Measurements from ENCODE around the gene GRSF1.

The GRSF1 gene

GRCh38 chr4:70839589-70840093 is at the start of gene GRSF1:
Gene GRSF1 (minus strand): TSS chr4:70839890. CDS start chr4:70839827, 63 bp downstream.
- Histone ChIP-seq H3K4me3 (ENCODE audit: low read depth, low read length) (peak within 1 kb of the TSS; percentile 68), H3K36me3 (peaks cover 14% of the 10 kb centered on the region), H3K9me3 (ENCODE audit: severe bottlenecking) (no peaks in the 10 kb centered on the region), H3K27me3 (ENCODE audit: insufficient read depth, low read depth, severe bottlenecking) (no peaks in the 10 kb centered on the region), H3K27ac (peak within 1 kb of the TSS; percentile 77)
- TF ChIP-seq CTCF (IDR thresholded peaks at IDR 0.05; ENCODE audit: low read depth, low read length), result no peak
- DNase-seq, result peak; percentile 97

- Histone ChIP-seq H3K36me3 (no peaks in the 10 kb centered on the region), H3K9me3 (ENCODE audit: severe bottlenecking) (no peaks in the 10 kb centered on the region), H3K27ac (no peak overlapping the region), H3K4me3 (ENCODE audit: low read depth, low read length) (no peak overlapping the region), H3K27me3 (ENCODE audit: insufficient read depth, low read depth, severe bottlenecking) (no peaks in the 10 kb centered on the region)
- no peak for DNase-seq
- TF ChIP-seq CTCF (IDR thresholded peaks at IDR 0.05; ENCODE audit: low read depth, low read length), result no peak
Observed at GRCh38 chr4:70885174-70885573, 45.5 kb upstream of the GRSF1 start.

- DNase-seq, result no peak
- no peak for TF ChIP-seq CTCF (IDR thresholded peaks at IDR 0.05; ENCODE audit: low read depth, low read length)
- no peaks in the 10 kb centered on the region for H3K9me3 ChIP-seq (ENCODE audit: severe bottlenecking)
- H3K36me3 ChIP-seq, result no peaks in the 10 kb centered on the region
- H3K4me3 ChIP-seq (ENCODE audit: low read depth, low read length), result no peak overlapping the region
- H3K27ac ChIP-seq, result no peak overlapping the region
- no peaks in the 10 kb centered on the region for H3K27me3 ChIP-seq (ENCODE audit: insufficient read depth, low read depth, severe bottlenecking)
Observed at GRCh38 chr4:70880739-70881138, 41.0 kb upstream of the GRSF1 start.

- no peak for DNase-seq
- TF ChIP-seq CTCF (IDR thresholded peaks at IDR 0.05; ENCODE audit: low read depth, low read length), result no peak
Observed at GRCh38 chr4:70877556-70877955, 37.9 kb upstream of the GRSF1 start.

GRCh38 chr4:70874268-70875156 is 34.8 kb upstream of the GRSF1 start:
- TF ChIP-seq CTCF (IDR thresholded peaks at IDR 0.05; ENCODE audit: low read depth, low read length), result no peak
- DNase-seq, result no peak
- no peaks in the 10 kb centered on the region for H3K36me3 ChIP-seq
- no peaks in the 10 kb centered on the region for H3K9me3 ChIP-seq (ENCODE audit: severe bottlenecking)
- no peak overlapping the region for H3K27ac ChIP-seq
- H3K4me3 ChIP-seq (ENCODE audit: low read depth, low read length), result no peak overlapping the region
- no peaks in the 10 kb centered on the region for H3K27me3 ChIP-seq (ENCODE audit: insufficient read depth, low read depth, severe bottlenecking)

More at GRCh38 chr4:70877556-70877955, 37.9 kb upstream of the GRSF1 start:
- no peaks in the 10 kb centered on the region for H3K36me3 ChIP-seq
- no peaks in the 10 kb centered on the region for H3K9me3 ChIP-seq (ENCODE audit: severe bottlenecking)
- no peak overlapping the region for H3K27ac ChIP-seq
- no peak overlapping the region for H3K4me3 ChIP-seq (ENCODE audit: low read depth, low read length)
- no peaks in the 10 kb centered on the region for H3K27me3 ChIP-seq (ENCODE audit: insufficient read depth, low read depth, severe bottlenecking)
